ENCODE measurements around the gene PRMT2. TPM values are rescaled to one million over a fixed set of nuclear protein-coding genes. Genes with fewer than 3 reads are reported as not detected.
A peak's percentile ranks its signal among the peaks of the same experiment; 100 is the strongest.

Gene PRMT2
- total RNA-seq, 1 experiment from 2014 or later: 117 TPM

DNA sequence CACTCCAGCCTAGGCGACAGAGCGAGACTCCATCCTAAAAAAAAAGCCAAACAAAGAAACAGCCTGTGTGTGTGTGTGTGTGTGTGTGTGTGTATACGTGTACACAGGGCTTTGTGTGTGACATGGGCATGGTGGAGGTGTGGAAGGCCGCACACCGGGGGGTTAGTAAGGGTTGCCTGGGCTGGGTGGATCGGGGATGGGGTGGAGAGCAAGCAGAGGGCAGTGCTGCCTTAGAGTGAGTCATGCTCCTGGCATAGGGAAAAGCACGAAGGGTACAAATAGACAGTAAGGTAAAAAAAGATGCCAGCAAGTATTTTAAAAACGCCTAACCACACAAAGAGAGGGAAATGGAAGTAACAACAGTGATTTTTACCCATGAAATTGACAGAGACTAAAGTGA, 6.2 kb downstream of the PRMT2 start:
- DNase-seq (ENCODE audit: low read depth): no peak

DNA sequence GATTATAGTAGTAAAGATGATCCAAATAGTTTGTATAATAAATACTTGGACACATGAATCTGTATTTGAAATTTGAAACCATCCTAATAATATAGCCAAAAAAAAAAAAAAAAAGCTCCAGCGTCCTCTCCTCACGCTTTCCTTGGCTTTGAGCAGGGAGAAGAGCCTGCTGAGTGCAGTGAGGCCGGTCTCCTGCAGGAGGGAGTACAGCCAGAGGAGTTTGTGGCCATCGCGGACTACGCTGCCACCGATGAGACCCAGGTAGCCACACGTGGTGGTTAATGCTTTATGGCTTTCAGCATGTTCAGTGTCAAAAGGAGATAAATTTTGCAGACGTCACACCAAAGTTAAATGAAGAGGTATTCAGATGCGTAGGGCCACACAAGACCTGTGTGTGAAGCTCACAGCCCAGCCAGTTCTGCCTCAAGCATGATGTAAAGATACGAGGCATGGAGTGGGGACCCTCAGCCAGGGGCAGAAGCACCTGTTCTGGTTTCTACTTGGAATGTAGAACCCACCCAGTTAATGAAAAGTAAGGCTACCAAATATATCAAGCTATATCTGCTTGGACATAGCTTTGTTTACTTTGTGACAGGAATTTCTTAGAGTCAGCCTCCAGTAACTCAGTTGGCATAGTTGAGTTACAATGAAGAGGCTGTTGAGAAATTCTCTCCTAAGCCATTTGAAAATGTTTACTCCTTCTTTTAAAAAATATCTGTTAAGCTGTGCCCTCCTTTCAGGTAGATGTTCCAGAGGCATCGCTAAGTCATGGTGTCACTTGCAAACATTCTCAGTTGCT, 8.1 kb downstream of the PRMT2 start:
- no peak for DNase-seq (ENCODE audit: low read depth)

DNA sequence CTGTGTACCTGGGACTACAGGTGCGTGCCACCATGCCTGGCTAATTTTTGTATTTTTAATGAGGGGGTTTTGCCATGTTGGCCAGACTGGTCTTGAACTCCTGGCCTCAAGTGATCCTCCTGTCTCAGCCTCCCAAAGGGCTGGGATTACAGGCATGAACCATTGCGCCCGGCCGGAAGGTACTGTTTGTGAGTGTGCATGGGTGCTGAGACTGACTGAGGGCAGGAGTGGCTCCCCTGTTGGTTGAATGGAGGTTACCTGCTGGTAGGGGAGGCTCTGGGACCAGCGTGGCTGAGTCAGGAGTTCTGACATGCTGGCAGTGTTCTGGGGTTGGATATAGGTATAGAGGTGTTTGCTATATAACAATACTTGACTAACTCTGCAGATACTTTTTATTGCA, 10.4 kb downstream of the PRMT2 start:
- DNase-seq (ENCODE audit: low read depth): no peak

DNA sequence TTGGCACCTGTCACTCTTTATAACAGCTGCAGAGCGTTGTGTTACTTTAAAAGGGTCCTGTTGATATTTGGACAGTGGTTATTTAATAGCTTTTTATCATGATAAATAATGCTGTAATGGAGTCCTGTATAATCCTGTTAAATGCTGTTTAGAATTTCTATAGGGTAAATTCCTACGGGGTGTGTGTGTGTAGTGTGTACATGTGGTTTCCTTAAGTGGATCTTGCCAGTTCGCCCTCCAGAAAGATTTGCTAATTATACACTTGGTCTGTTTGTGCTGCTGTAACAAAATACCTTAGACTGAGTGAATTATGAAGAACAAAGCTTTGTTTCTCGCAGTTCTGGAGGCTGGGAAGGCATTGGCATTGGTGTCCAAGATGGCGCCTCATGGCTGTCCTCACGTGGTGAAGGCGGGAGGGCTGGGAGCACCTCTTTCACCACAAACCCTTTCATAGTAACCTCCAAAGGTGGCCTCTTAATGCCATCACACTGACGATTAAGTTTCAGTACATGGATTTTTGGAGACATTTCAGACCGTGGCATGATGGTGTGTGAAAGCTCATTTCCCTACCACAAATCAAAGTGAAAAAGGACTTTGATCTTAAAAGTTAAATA, 11.2 kb downstream of the PRMT2 start:
- DNase-seq (ENCODE audit: low read depth): no peak

DNA sequence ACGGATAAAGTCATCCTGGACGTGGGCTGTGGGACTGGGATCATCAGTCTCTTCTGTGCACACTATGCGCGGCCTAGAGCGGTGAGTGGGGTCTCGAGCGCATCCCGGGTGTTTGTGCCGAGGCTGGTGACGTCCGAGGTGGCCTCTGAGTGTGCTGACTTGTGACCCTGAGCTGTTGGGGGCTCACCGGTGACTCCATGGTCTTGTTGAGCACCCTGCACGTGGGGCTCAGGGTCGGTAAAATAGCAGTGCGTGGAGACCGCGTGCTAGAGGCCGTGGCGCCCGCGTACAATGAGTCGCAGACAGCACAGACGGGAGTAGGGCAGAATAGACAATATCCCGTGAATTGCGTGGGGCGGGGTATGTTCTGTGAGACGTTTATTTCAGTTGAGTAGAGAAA, 13.1 kb downstream of the PRMT2 start:
- DNase-seq (ENCODE audit: low read depth): no peak

DNA sequence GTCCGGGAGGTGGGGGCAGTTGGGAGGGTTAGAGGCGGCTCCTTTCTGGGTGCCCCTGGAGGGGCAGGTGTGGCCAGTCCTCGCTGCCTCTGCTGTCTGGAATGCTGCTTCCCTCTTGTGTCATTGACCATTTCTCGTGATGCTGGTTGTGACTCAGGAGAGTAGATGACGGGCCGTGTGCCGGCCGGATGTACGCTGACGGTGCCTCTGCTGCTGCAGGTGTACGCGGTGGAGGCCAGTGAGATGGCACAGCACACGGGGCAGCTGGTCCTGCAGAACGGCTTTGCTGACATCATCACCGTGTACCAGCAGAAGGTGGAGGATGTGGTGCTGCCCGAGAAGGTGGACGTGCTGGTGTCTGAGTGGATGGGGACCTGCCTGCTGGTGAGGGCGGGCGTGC, 13.9 kb downstream of the PRMT2 start:
- no peak for DNase-seq (ENCODE audit: low read depth)

DNA sequence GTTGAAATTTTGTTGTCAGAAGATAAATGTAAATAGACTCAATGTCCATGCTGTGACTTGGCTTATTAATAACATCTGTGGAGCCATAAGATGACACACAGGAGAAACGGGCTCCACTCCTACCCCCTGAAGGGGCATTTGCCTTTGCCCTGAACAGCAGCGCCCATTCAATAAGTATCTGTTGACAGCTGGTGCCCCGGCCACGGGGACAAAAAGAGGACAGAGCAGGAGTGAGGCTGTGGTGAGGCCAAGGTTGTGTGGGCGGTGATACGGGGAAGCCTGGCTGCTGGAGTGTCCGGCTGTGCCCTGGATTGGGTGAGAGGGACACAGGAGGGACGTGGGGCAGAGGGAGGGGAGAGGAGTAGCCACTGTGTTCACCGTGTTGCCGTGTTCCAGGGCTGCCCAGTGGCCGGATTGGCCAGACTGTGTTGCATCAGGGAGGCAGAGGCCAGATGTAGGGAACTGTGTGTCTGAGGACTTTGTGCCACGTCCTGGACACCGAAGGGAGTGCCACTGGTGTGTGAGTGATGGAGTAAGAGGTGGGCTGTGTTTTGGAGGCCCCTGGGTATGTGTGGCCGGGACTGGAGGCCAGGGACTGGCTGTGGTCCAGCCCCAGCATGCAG, 15.1 kb downstream of the PRMT2 start:
- no peak for DNase-seq (ENCODE audit: low read depth)

DNA sequence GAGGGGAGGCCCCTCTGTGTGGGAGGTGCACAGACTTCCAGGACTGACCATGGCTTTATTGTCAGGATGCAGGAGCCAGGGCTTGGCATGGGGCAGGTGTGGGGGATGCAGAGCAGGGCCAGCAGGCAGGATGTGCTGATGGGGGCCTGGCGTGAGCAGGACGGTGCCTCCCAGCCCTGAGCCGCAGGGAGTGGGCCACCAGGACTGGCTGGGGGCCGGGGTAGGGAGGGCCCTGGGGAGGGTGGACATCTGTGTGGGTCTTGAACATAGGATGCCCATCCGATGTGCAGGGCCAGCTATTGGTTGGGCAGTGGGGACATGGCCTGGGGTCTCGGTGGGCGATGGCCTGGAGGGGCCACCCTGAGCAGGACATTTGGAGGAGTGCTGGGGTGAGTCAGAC, 15.6 kb downstream of the PRMT2 start:
- no peak for DNase-seq (ENCODE audit: low read depth)

DNA sequence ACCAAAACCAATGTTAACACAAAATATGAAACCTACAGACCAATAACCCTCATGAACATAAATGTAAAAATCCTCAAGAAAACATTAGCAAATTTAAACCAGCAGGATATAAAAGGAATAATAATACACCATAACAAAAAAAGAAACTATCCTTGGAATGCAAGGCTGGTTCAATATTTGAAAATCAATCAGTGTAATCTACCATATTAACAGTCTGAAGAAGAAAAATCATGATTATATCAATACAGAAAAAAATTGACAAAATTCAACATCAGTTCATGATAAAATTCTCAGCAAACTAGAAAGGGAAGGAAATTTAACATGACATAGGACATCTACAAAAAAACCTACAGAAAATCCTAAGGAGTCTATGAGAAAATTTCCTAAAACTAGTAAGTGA, 19.8 kb downstream of the PRMT2 start:
- DNase-seq (ENCODE audit: low read depth): no peak

DNA sequence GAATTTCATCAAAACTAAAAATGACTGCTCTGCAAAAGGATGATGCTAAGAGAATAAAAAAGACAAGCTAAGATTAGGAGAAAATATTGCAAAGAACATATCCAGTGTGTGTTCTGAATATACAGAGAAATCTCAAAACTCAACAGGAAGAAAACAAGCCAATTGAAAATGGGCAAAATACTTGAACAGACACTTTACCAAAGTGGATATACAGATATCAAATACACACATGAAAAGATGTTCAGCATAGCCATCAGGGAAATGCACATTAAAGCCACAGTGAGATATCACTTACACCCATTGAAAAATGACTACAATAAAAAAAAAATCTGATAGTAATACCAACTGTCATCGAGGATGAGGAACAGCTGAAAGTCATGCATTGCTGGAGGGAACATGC, 21.3 kb downstream of the PRMT2 start:
- no peak for DNase-seq (ENCODE audit: low read depth)

DNA sequence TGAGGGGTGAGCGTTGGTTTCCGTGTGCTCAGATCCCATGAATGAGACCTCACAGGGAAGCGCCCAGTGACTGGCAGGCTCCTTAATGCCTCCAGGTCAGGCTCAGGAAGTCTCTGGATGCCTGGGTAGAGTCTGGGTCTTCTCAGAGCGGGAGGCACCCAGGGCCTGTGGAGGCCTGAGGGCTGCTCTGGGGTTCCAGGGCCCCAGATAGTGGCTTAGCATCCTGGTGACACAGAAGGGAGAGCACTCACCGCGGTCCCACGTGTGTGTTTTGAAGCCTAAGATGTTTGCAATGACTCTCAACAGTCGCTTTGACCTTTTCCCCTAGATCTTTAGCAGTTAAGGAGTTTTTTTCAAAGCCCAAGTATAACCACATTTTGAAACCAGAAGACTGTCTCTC, 25.0 kb downstream of the PRMT2 start:
- DNase-seq (ENCODE audit: low read depth): no peak

DNA sequence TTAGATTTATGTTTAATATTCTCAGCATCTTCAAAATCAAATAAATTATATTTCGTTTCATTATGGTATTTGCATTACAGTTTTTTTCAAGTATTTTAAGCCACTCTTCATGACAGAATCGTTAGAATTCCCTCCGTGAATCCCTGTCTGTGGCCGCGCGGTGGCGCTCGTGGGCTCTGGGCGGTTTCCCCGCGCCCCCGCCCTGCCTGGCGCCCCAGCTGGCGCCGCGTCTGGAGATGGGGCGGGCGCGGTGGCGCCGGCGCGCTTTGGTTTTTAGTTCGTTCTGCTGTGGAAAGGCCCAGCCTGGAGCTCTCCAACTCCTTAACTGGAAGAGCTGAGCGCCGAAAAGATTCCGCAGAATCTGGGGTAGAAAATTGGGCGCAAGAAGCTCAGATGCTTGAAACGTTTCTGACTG, 25.7 kb downstream of the PRMT2 start:
- DNase-seq (ENCODE audit: low read depth): no peak

DNA sequence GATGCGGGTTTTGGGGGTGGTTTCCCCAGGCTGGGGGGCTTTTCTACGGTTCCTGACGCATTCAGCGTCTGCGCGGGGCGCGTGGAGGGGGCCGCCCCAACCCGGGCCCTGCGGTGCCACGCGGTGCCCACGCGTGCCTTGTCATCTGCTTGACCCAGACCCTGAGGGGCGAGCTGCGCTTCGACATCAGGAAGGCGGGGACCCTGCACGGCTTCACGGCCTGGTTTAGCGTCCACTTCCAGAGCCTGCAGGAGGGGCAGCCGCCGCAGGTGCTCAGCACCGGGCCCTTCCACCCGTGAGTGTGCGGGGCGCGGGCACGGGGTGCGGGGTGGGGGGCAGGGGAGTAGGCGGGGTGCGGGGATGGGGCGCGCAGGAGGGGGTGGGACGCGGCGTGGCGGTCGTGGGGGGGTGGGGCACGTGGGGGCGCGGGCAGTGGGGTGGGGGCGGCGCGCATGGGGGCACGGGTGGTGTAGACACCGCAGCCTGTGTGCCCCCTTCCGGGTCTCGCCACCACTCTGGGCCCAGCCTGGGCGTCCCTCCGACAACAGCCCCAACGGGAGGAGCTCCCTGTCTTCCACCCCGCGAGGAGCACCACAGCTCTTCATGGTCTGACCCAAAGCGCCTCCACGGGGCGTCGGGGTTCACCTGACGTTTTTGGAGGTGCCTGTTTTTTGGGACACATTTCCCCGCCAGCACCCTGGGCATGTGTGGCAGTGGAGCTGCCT, 26.3 kb downstream of the PRMT2 start:
- DNase-seq (ENCODE audit: low read depth): no peak

DNA sequence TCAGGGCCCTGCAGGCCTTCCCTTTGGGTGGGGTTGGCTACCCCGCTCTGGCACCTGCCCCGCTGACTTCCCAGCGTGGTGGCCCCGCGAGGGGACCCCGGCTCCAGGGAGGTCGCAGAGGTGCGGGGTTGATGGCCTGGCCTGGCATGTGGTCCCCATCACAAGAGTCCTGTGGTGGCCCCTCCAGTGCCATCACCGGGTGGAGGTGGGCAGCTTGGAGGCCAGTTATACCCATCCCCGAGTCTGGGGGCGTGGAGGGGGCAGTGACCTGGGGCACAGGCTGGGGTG, 26.8 kb downstream of the PRMT2 start:
- no peak for DNase-seq (ENCODE audit: low read depth)

DNA sequence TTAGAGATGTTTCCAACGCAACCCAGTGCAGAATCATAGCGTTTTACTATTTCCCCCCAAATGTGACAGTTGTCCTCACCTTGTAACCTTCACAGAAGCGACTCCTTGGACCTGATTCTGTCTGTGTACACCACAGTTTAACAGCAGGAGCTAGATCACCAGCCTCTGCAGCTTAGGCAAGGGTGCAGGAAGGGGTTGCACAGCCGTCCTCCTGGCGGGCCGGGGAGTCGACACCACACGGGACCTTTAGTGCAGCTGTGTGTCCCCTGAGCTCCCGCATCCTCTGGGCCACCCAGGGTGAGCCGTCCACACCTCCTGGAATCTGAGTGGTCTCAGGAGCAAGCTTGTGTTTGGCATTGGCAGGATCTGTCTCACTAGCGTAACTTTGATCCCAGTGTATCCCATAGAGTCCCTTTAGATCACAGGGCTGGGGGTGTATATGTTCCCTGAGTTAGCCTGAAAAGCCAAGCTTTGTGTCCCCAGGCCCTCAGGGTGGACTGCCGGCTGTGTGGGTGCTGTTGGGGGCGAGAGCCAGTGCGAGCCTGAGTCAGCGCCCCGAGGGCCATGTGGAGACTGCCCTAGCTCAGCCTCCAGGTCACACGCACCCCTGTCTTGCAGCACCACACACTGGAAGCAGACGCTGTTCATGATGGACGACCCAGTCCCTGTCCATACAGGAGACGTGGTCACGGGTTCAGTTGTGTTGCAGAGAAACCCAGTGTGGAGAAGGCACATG, 27.5 kb downstream of the PRMT2 start:
- DNase-seq (ENCODE audit: low read depth): peak; percentile 31

DNA sequence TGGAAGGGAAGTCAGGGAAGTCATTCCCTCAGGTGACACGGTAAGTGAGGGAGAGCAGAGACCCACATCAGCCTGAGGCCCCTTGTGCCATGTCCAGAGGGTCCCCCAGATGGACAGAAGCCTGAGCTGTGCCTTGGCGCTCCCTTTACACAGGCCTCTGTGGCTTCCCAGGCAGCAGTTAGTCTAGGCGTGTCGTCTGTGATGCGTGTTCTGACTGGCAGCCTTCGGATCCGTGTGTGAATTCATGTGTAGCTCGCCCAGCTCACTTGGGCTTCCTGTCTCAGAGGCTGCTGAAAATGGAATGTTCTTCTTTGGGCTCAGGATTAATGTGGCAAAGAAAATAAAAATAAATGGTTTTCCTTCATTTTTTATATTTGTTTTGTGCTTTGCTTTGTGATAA, 28.3 kb downstream of the PRMT2 start:
- DNase-seq (ENCODE audit: low read depth): no peak

DNA sequence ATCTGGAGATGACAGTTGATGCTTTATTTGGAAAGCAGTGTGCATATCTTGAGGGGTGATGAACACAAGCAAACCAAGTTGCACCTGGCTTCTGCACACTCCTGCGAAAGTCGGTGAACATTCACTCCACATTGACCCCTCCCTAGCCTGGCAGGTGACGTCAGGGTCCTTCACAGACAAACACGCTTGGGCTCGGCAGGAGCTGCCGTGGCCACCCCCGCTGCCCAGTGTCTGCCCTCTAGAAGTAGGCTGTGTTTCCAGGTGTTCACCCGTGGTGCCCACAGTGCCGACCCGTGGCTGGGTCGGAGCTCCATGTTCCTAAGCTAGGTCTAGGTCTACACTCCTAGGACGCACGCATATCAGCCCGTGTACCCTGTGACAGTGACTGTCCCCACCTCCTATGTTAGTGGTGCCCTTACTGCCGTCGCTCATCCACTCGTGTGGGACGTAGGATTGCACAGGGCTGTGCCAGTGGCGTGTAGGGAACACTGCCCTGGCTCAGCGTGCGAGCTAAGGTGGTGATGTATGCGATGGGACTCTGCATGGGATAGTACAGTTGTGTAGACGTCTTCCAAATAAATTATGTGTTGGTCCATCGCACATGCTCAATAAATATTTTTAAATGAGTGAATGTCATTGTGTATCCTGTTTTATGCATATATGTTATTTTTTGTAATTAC, 29.0 kb downstream of the PRMT2 start:
- no peak for DNase-seq (ENCODE audit: low read depth)

DNA sequence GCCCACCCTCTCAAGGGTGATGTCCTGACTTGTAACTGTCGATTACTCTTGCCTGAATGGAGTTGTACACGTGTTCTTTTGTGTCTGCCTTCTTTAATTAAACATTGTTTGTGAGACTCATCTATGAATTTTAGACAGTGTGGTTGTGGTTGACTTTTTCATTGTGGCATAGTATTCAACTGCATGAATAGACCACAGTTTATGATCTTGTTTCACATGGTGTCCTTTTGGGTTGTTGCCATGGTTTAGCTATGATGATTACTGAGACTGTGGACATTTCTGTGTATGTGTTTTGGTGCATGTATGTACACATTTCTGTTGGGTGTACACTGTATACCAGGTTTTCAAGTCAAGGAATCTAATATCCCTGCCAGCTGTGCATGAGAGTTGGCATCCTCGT, 30.1 kb downstream of the PRMT2 start:
- DNase-seq (ENCODE audit: low read depth): peak; percentile 15

DNA sequence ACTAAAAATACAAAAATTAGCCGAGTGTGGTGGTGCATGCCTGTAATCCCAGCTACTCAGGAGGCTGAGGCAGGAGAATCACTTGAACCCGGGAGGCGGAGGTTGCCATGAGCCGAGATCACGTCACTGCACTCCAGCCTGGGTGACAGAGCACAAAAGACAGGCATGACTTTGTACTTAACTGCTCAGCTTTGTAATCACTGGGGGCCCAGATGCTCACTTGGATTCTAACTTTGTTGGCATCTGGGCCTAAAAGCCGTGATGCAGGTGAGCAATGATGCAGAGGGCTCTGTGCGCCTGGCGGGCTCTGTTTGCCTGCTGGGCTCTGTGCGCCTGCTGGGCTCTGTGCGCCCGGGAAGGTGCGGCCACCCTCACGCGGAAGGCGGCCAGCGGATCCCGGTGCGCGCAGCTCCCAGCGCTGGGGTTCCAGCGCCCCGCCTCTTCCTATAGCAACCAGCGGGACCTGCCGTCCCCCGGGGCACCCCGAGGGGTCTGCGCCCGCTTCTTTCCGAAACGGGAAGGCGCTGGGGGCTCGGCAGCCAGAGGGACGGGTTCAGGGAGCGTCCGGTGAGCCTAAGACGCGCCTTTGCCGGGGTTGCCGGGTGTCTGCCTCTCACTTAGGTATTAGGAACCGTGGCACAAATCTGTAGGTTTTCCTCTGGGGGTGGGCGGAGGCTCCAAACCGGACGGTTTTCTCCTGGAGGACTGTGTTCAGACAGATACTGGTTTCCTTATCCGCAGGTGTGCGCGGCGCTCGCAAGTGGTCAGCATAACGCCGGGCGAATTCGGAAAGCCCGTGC, 31.7 kb downstream of the PRMT2 start:
- DNase-seq (ENCODE audit: low read depth): no peak

DNA sequence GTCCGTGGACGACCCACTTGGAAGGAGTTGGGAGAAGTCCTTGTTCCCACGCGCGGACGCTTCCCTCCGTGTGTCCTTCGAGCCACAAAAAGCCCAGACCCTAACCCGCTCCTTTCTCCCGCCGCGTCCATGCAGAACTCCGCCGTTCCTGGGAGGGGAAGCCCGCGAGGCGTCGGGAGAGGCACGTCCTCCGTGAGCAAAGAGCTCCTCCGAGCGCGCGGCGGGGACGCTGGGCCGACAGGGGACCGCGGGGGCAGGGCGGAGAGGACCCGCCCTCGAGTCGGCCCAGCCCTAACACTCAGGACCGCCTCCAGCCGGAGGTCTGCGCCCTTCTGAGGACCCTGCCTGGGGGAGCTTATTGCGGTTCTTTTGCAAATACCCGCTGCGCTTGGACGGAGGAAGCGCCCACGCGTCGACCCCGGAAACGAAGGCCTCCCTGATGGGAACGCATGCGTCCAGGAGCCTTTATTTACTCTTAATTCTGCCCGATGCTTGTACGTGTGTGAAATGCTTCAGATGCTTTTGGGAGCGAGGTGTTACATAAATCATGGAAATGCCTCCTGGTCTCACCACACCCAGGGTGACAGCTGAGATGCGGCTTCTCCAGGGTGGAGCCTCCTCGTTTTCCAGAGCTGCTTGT, 32.4 kb downstream of the PRMT2 start:
- DNase-seq (ENCODE audit: low read depth): no peak
